PC-3 (cell line): Measurements from ENCODE around the gene GTPBP3. TPM values are rescaled to one million over a fixed set of nuclear protein-coding genes. Genes with fewer than 3 reads are reported as not detected.

ENCODE experiments used
- ATAC-seq: fragments of 200-7000 bp; cut with Tn5 transposase; 2 replicates; pipeline ENCODE4 v1.9.1; 2020; ENCODE audit warnings: mild to moderate bottlenecking, moderate library complexity
- BruUV-seq: library from RNA; stranded (reverse); fragments of 400-500 nt; replicated peaks from 2 replicates; lab custom pipeline; 2021; lab: Mats Ljungman, UMichigan
- CTCF ChIA-PET: fragments of 300-600 bp; sonication (Branson Sonifier 250); formaldehyde crosslinking; loops from one replicate; lab custom pipeline; 2022; ENCODE audit warnings: antibody characterized with exemption; lab: Charles Lee
- POLR2A ChIA-PET: fragments of 300-600 bp; sonication (Branson Sonifier 250); formaldehyde crosslinking; loops from one replicate; lab custom pipeline; 2022; ENCODE audit warnings: antibody characterized with exemption; ENCODE audit not compliant: unreplicated experiment; lab: Charles Lee
- DNase-seq: peaks from one replicate; pipeline ENCODE4 v3.0.0-alpha.2; 2015
- H2AFZ ChIP-seq: fragments of 300-600 bp; sonication (generic); 2 replicates; pipeline ENCODE4 v1.6.0; 2016; ENCODE audit warnings: antibody characterized with exemption, low read length
- H3F3A ChIP-seq: fragments of 300-600 bp; sonication (generic); one replicate; pipeline ENCODE4 v1.6.0; 2017; ENCODE audit warnings: antibody characterized with exemption, low read length, control low read depth, mild to moderate bottlenecking; ENCODE audit not compliant: unreplicated experiment
- H3K27ac ChIP-seq: fragments of 300-600 bp; sonication (generic); 2 replicates; pipeline ENCODE4 v1.5.1; 2016; ENCODE audit warnings: mild to moderate bottlenecking, low read length
- H3K27me3 ChIP-seq: fragments of 300-600 bp; sonication (generic); 2 replicates; pipeline ENCODE4 v1.6.1; 2016; ENCODE audit warnings: low read length, mixed read lengths
- H3K36me3 ChIP-seq: fragments of 300-600 bp; sonication (generic); 2 replicates; pipeline ENCODE4 v1.6.1; 2016; ENCODE audit warnings: low read depth, mixed run types, low read length, mixed read lengths
- H3K4me1 ChIP-seq: fragments of 300-600 bp; sonication (generic); 2 replicates; pipeline ENCODE4 v1.5.1; 2016; ENCODE audit warnings: low read length; ENCODE audit not compliant: insufficient read depth
- H3K4me2 ChIP-seq: fragments of 300-600 bp; sonication (generic); 2 replicates; pipeline ENCODE4 v1.6.0; 2016; ENCODE audit warnings: low read length
- H3K4me3 ChIP-seq: fragments of 300-600 bp; sonication (generic); 2 replicates; pipeline ENCODE4 v1.5.1; 2016; ENCODE audit warnings: mild to moderate bottlenecking, low read length, mixed read lengths
- H3K79me2 ChIP-seq: fragments of 300-600 bp; sonication (generic); 2 replicates; pipeline ENCODE4 v1.6.1; 2017; ENCODE audit warnings: low read length, mixed read lengths
- H3K9ac ChIP-seq: fragments of 300-600 bp; sonication (generic); 2 replicates; pipeline ENCODE4 v1.6.0; 2016; ENCODE audit warnings: mild to moderate bottlenecking, low read length
- H3K9me2 ChIP-seq: fragments of 300-600 bp; sonication (generic); replicated peaks from 2 replicates; pipeline ENCODE4 v1.6.1; 2016; ENCODE audit warnings: mixed run types, low read length, mixed read lengths
- H3K9me3 ChIP-seq: fragments of 300-600 bp; sonication (generic); 2 replicates; pipeline ENCODE4 v1.6.1; 2016; ENCODE audit warnings: low read length, mixed read lengths
- H4K20me1 ChIP-seq: fragments of 300-600 bp; sonication (generic); 2 replicates; pipeline ENCODE4 v1.6.1; 2016; ENCODE audit warnings: low read length, mixed read lengths
- EZH2 ChIP-seq: fragments of 300-600 bp; sonication (generic); IDR thresholded peaks from one replicate; pipeline ENCODE4 v1.6.1; 2017; ENCODE audit warnings: antibody characterized with exemption, mild to moderate bottlenecking, low read length; ENCODE audit not compliant: unreplicated experiment
- EZH2phosphoT487 ChIP-seq: fragments of 300-600 bp; sonication (generic); IDR thresholded peaks from 2 replicates; pipeline ENCODE4 v1.6.1; 2018; ENCODE audit warnings: mild to moderate bottlenecking, antibody characterized with exemption, low read length, borderline replicate concordance
- intact Hi-C: fragments of 100-400 bp; cut with micrococcal nuclease; formaldehyde crosslinking; loops from 2 replicates; pipeline ENCODE4 v1.9.0; 2023
- total RNA-seq: library from RNA; depleted of rRNA; stranded (reverse); fragments of >200 nt; gene quantifications from 2 replicates; pipeline ENCODE4 v1.2.3, GENCODE V29; 2014
- TF ChIP-seq, protein P1 (sequence below): fragments of 300-600 bp; sonication (generic); conservative IDR thresholded peaks from 2 replicates; pipeline ENCODE4 v1.5.1; 2017; ENCODE audit warnings: antibody characterized with exemption, low read depth, mild to moderate bottlenecking, low read length

Gene GTPBP3
- total RNA-seq, 1 experiment from 2014 or later: 86.0 TPM

GRCh38 chr19:17389957-17390664 is 52.8 kb downstream of the GTPBP3 start:
- no peak for ATAC-seq
- CTCF ChIA-PET: interaction anchor here (0.6 kb wide), 1 partner anchor 21 kb away, joined by 16 read pairs; no protein-coding TSS in a partner anchor
- Histone ChIP-seq H3K36me3 (no peaks in the 10 kb centered on the region), H3K9me3 (no peaks in the 10 kb centered on the region), H3K4me3 (peak overlapping the region; percentile 70; the same call in 1 of the 2 replicates), H3K79me2 (no peaks in the 10 kb centered on the region), H3K9me2 (no peaks in the 10 kb centered on the region), H3K4me2 (peak overlapping the region; percentile 95), H3K4me1 (peaks cover 11% of the 10 kb centered on the region; the same call in 1 of the 2 replicates), H3K27me3 (no peaks in the 10 kb centered on the region), H3K9ac (no peak overlapping the region), H4K20me1 (no peaks in the 10 kb centered on the region), H2AFZ (peak overlapping the region; percentile 92; the same call in 1 of the 2 replicates), H3F3A (no peaks in the 10 kb centered on the region), H3K27ac (no peak overlapping the region)
- POLR2A ChIA-PET: no interaction called here
- TF ChIP-seq EZH2phosphoT487 (no peak), EZH2 (no peak)
- TF ChIP-seq, protein P1, sequence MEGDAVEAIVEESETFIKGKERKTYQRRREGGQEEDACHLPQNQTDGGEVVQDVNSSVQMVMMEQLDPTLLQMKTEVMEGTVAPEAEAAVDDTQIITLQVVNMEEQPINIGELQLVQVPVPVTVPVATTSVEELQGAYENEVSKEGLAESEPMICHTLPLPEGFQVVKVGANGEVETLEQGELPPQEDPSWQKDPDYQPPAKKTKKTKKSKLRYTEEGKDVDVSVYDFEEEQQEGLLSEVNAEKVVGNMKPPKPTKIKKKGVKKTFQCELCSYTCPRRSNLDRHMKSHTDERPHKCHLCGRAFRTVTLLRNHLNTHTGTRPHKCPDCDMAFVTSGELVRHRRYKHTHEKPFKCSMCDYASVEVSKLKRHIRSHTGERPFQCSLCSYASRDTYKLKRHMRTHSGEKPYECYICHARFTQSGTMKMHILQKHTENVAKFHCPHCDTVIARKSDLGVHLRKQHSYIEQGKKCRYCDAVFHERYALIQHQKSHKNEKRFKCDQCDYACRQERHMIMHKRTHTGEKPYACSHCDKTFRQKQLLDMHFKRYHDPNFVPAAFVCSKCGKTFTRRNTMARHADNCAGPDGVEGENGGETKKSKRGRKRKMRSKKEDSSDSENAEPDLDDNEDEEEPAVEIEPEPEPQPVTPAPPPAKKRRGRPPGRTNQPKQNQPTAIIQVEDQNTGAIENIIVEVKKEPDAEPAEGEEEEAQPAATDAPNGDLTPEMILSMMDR: no peak
- intact Hi-C loops: loop anchor here (5.0 to 10.0 kb wide), 2 partner anchors 77 to 95 kb away; no protein-coding TSS in a partner anchor
- no peak for DNase-seq
- BruUV-seq: no TSS peak

GRCh38 chr19:17390665-17391370 is 53.5 kb downstream of the GTPBP3 start:
- TF ChIP-seq EZH2phosphoT487 (no peak), EZH2 (no peak)
- TF ChIP-seq, protein P1: peak; percentile 67
- Histone ChIP-seq H3K79me2 (no peaks in the 10 kb centered on the region), H3K4me3 (peak overlapping the region; percentile 70), H3K36me3 (no peaks in the 10 kb centered on the region), H3F3A (no peaks in the 10 kb centered on the region), H2AFZ (peak overlapping the region; percentile 92), H3K9ac (no peak overlapping the region), H3K4me2 (peak overlapping the region; percentile 95), H3K4me1 (peaks cover 11% of the 10 kb centered on the region; the same call in 1 of the 2 replicates), H3K27ac (no peak overlapping the region), H3K9me2 (no peaks in the 10 kb centered on the region), H3K27me3 (no peaks in the 10 kb centered on the region), H4K20me1 (no peaks in the 10 kb centered on the region), H3K9me3 (no peaks in the 10 kb centered on the region)
- POLR2A ChIA-PET: no interaction called here
- CTCF ChIA-PET: interaction anchor here (0.6 to 1.2 kb wide), 2 partner anchors 21 to 85 kb away, joined by 6 to 16 read pairs; partner anchors contain the start of gene MRPL34
- peak; percentile 99 for ATAC-seq
- TSS peak; percentile 22 for BruUV-seq
- peak; percentile 97 for DNase-seq
- intact Hi-C loops: loop anchor here (1.0 to 5.0 kb wide), 3 partner anchors 28 to 76 kb away; no protein-coding TSS in a partner anchor
